ENCODE measurements around the gene CRIP2.

The CRIP2 gene

GRCh38 chr14:105465209-105466031 is 9.2 kb upstream of the CRIP2 start:
- DNase-seq: no peak

GRCh38 chr14:105466531-105467248 is 7.9 kb upstream of the CRIP2 start:
- DNase-seq: no peak

GRCh38 chr14:105467249-105467941 is 7.2 kb upstream of the CRIP2 start:
- no peak for DNase-seq

- no peak for DNase-seq
Measured at GRCh38 chr14:105467942-105468471, 6.6 kb upstream of the CRIP2 start.

- no peak for DNase-seq
Measured at GRCh38 chr14:105468621-105469241, 5.9 kb upstream of the CRIP2 start.

GRCh38 chr14:105469456-105470349 is 4.9 kb upstream of the CRIP2 start:
- no peak for DNase-seq

- DNase-seq: no peak
Measured at GRCh38 chr14:105470350-105471296, 4.0 kb upstream of the CRIP2 start.

GRCh38 chr14:105471297-105471821 is 3.3 kb upstream of the CRIP2 start:
- DNase-seq: no peak

GRCh38 chr14:105471823-105472485 is 2.7 kb upstream of the CRIP2 start:
- no peak for DNase-seq

GRCh38 chr14:105472486-105472991 is 2.1 kb upstream of the CRIP2 start:
- DNase-seq: no peak

- no peak for DNase-seq
Measured at GRCh38 chr14:105473033-105473676, 1.5 kb upstream of the CRIP2 start.

GRCh38 chr14:105473677-105474482 is 741 bp upstream of the CRIP2 start:
- no peak for DNase-seq

GRCh38 chr14:105475269-105476096 is 862 bp downstream of the CRIP2 start:
- no peak for DNase-seq

- DNase-seq: no peak
Measured at GRCh38 chr14:105476097-105476830, 1.6 kb downstream of the CRIP2 start.

GRCh38 chr14:105476831-105477659 is 2.4 kb downstream of the CRIP2 start:
- no peak for DNase-seq

All from GF-D8 (cell line).